A549 (cell line): ENCODE data around the gene GGCX. TPM values are rescaled to one million over a fixed set of nuclear protein-coding genes. Genes with fewer than 3 reads are reported as not detected.

ENCODE experiments used
- ATAC-seq, 2 experiments: fragments of 200-7000 bp in 1 of 2; fragments of >200 bp in 1 of 2; cut with Nextera tagmentation in 1 of 2; cut with Tn5 transposase in 1 of 2; 3 replicates each; pipeline versions ENCODE4 v1.8.0 to v1.9.1; 2018 to 2020; ENCODE audit warnings: mild to moderate bottlenecking in 1 of 2, moderate library complexity in 1 of 2
- CTCF ChIA-PET: fragments of 300-600 bp; sonication (Branson Sonifier 250); formaldehyde crosslinking; extraction: SDS; loops from one replicate; lab custom pipeline; 2021; ENCODE audit warnings: antibody characterized with exemption, inconsistent platforms; lab: Yijun Ruan, JAX
- POLR2A ChIA-PET: fragments of 350-600 bp; formaldehyde crosslinking; extraction: SDS; loops from one replicate; lab custom pipeline; 2021; ENCODE audit warnings: antibody characterized with exemption, inconsistent platforms; lab: Yijun Ruan, JAX
- DNase-seq, 2 experiments: peaks; one replicate each; pipeline versions ENCODE4 v3.0.0 to v3.0.0-alpha.2; 2011 to 2016; ENCODE audit warnings: low read depth in 1 of 2, low spot score in 1 of 2
- FAIRE-seq: peaks from 2 replicates; lab custom pipeline; 2011; peaks lifted over from hg19 to GRCh38; lab: Jason Lieb, UNC
- H3K27ac ChIP-seq, 2 experiments: fragments of >200 bp; sonication (Bioruptor Twin); formaldehyde crosslinking; 3 replicates each; pipeline ENCODE4 v1.5.1; 2016 to 2017
- H3K4me1 ChIP-seq: fragments of >200 bp; sonication (Bioruptor Twin); formaldehyde crosslinking; 3 replicates; pipeline ENCODE4 v1.6.1; 2016
- H3K4me2 ChIP-seq: fragments of >200 bp; sonication (Bioruptor Twin); formaldehyde crosslinking; 3 replicates; pipeline ENCODE4 v1.6.1; 2016
- H3K4me3 ChIP-seq: fragments of >200 bp; sonication (Bioruptor Twin); formaldehyde crosslinking; 3 replicates; pipeline ENCODE4 v1.5.1; 2016
- H3K9me3 ChIP-seq: fragments of >200 bp; sonication (Bioruptor Twin); formaldehyde crosslinking; 3 replicates; pipeline ENCODE4 v1.6.1; 2016
- CBX8 ChIP-seq: fragments of 200-600 bp; sonication (generic); IDR thresholded peaks from 2 replicates; pipeline ENCODE4 v1.6.1; 2016
- EHMT2 ChIP-seq: fragments of 200-600 bp; sonication (generic); IDR thresholded peaks from 2 replicates; pipeline ENCODE4 v1.6.1; 2016; ENCODE audit warnings: antibody characterized with exemption, low read depth, mild to moderate bottlenecking, moderate library complexity
- FOSB ChIP-seq: fragments of 250-450 bp; sonication (Bioruptor Pico); IDR thresholded peaks from 2 replicates; pipeline ENCODE4 v1.5.0; 2020; ENCODE audit warnings: mild to moderate bottlenecking, moderate library complexity
- FOXS1 ChIP-seq: fragments of 250-450 bp; sonication (Bioruptor Pico); IDR thresholded peaks from 2 replicates; pipeline ENCODE4 v1.5.0; 2020; ENCODE audit warnings: mild to moderate bottlenecking, moderate library complexity
- GATA3 ChIP-seq: IDR thresholded peaks from 2 replicates; pipeline ENCODE4 v1.6.1; 2012; ENCODE audit warnings: borderline replicate concordance
- HEYL ChIP-seq: fragments of 250-450 bp; sonication (Bioruptor Pico); IDR thresholded peaks from 2 replicates; pipeline ENCODE4 v1.8.0; 2021; ENCODE audit warnings: mild to moderate bottlenecking, moderate library complexity
- MAFK ChIP-seq: fragments of 450-650 bp; IDR thresholded peaks from 2 replicates; pipeline ENCODE4 v1.6.1; 2014; ENCODE audit not compliant: partially characterized antibody
- NR3C1 ChIP-seq: fragments of >200 bp; sonication (Bioruptor Twin); formaldehyde crosslinking; IDR thresholded peaks from 3 replicates; pipeline ENCODE4 v1.6.1; 2017
- RAD21 ChIP-seq, 2 experiments: fragments of >200 bp in 1 of 2; sonication (Bioruptor Twin) in 1 of 2; formaldehyde crosslinking in 1 of 2; IDR thresholded peaks in 1 of 2; conservative IDR thresholded peaks in 1 of 2; 2 replicates in 1 of 2; 3 replicates in 1 of 2; pipeline ENCODE4 v1.6.1; 2012 to 2018; ENCODE audit warnings: inconsistent platforms in 1 of 2
- ZNF302 ChIP-seq: fragments of 250-450 bp; sonication (Bioruptor Pico); IDR thresholded peaks from 2 replicates; pipeline ENCODE4 v1.9.0; 2021; ENCODE audit warnings: inconsistent platforms, mild to moderate bottlenecking, moderate library complexity
- ZSCAN20 ChIP-seq: fragments of 250-450 bp; sonication (Bioruptor Pico); IDR thresholded peaks from 2 replicates; pipeline ENCODE4 v1.8.0; 2022; ENCODE audit warnings: mild to moderate bottlenecking, moderate library complexity
- WGBS: methylation state at CpG from one replicate; pipeline ENCODE4 v1.1.6; 2017; ENCODE audit errors: missing lambda C conversion rate; 5-methylcytosine and 5-hydroxymethylcytosine counted together
- polyA plus RNA-seq, 4 experiments: library from polyadenylated mRNA; depleted of rRNA in 3 of 4; stranded (reverse); fragments of >200 nt; fragmentation: RNase III in 1 of 4; extraction: RNeasy Plus Mini Kit Qiagen cat#74134 plus additional on column Dnase treatment in 1 of 4; gene quantifications; 2 replicates in 3 of 4; 3 replicates in 1 of 4; pipeline ENCODE4 v1.2.3, GENCODE V29; 2011 to 2017
- small RNA-seq, 6 experiments: library from RNA; depleted of rRNA; stranded (forward); fragments of <200 nt; gene quantifications; one replicate each; pipeline ENCODE3, GENCODE V24; 2012
- TF ChIP-seq, protein P1 (sequence below): fragments of 250-450 bp; sonication (Bioruptor Pico); IDR thresholded peaks from 2 replicates; pipeline ENCODE4 v1.5.0; 2021; ENCODE audit warnings: mild to moderate bottlenecking, moderate library complexity, borderline replicate concordance
- TF ChIP-seq, protein P2 (sequence below): IDR thresholded peaks from 2 replicates; pipeline ENCODE4 v1.6.1; 2012

The GGCX gene
- polyA plus RNA-seq, 2 of the 4 experiments (the other 2 are of a cell fraction): 39.0 to 55.1 TPM

GRCh38 chr2:85497944-85498630 lies 63.2 kb downstream of the GGCX start:
- ChIA-PET POLR2A (interaction anchor here (1.2 kb wide), 1 partner anchor 41 kb away, joined by 5 read pairs; the partner anchor contains the start of gene MAT2A), CTCF (interaction anchor here (0.6 to 3.9 kb wide), 4 partner anchors 26 to 77 kb away, joined by 3 to 27 read pairs (median 7); no protein-coding TSS in a partner anchor)
- no peak overlapping the region for H3K4me3 ChIP-seq
- peaks cover 31% of the 10 kb centered on the region for H3K4me1 ChIP-seq
- no peak for TF ChIP-seq EHMT2
- peak; percentile 74; the same call in 1 of the 2 replicates for TF ChIP-seq ZSCAN20 (CRISPR knock-in tag)
- TF ChIP-seq HEYL (CRISPR knock-in tag): 0 out of 2 replicates have a peak, but pooled peaks have one; percentile 51
- 86% methylated on average over 4 of the region's 4 CpGs for WGBS
- DNase-seq (no peak), FAIRE-seq (no peak), ATAC-seq (no peak)
- H3K4me2 ChIP-seq: no peak overlapping the region
- peak overlapping the region; percentile 77 to 83 for H3K27ac ChIP-seq
- no peaks in the 10 kb centered on the region for H3K9me3 ChIP-seq

- no peak for TF ChIP-seq CBX8
- no peak for TF ChIP-seq GATA3
- TF ChIP-seq FOXS1 (CRISPR knock-in tag): no peak
- TF ChIP-seq, protein P1, sequence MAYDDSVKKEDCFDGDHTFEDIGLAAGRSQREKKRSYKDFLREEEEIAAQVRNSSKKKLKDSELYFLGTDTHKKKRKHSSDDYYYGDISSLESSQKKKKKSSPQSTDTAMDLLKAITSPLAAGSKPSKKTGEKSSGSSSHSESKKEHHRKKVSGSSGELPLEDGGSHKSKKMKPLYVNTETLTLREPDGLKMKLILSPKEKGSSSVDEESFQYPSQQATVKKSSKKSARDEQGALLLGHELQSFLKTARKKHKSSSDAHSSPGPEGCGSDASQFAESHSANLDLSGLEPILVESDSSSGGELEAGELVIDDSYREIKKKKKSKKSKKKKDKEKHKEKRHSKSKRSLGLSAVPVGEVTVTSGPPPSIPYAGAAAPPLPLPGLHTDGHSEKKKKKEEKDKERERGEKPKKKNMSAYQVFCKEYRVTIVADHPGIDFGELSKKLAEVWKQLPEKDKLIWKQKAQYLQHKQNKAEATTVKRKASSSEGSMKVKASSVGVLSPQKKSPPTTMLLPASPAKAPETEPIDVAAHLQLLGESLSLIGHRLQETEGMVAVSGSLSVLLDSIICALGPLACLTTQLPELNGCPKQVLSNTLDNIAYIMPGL (CRISPR knock-in tag): no peak
- no peak for TF ChIP-seq RAD21 (conservative IDR thresholded peaks at IDR 0.05 in 1 of 2, IDR thresholded peaks at IDR 0.05 in 1 of 2)
- no peak for TF ChIP-seq FOSB
- TF ChIP-seq MAFK: no peak
- TF ChIP-seq ZNF302 (CRISPR knock-in tag): no peak
- no peak for TF ChIP-seq NR3C1
- TF ChIP-seq, protein P2, sequence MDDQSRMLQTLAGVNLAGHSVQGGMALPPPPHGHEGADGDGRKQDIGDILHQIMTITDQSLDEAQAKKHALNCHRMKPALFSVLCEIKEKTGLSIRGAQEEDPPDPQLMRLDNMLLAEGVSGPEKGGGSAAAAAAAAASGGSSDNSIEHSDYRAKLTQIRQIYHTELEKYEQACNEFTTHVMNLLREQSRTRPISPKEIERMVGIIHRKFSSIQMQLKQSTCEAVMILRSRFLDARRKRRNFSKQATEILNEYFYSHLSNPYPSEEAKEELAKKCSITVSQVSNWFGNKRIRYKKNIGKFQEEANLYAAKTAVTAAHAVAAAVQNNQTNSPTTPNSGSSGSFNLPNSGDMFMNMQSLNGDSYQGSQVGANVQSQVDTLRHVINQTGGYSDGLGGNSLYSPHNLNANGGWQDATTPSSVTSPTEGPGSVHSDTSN: no peak
- TF ChIP-seq, all 56 proteins: peak for 0
- POLR2A ChIA-PET: no interaction called here
- peaks cover 22% of the 10 kb centered on the region for H3K4me1 ChIP-seq
- no peak overlapping the region for H3K4me3 ChIP-seq
- ATAC-seq: no peak
- H3K9me3 ChIP-seq: no peaks in the 10 kb centered on the region
- no peak overlapping the region for H3K4me2 ChIP-seq
- CTCF ChIA-PET: interaction anchor here (0.6 to 2.0 kb wide), 4 partner anchors 10 to 75 kb away, joined by 3 to 6 read pairs (median 5); no protein-coding TSS in a partner anchor
- no peak for FAIRE-seq
- WGBS: 93% methylated on average over 1 of the region's 1 CpG
- peak overlapping the region; percentile 17 to 27; a peak in 4 of 6 replicates for H3K27ac ChIP-seq
- no peak for DNase-seq
These were observed 64.9 kb downstream of the GGCX start for GRCh38 chr2:85496436-85496835.

Small RNA genes within 50 kb of the gene (small RNA-seq; reads per million reads assigned to genes)
- 0 reads per million in 6 experiments for gene RN7SL126P

Other genes starting within 250 kb of the GGCX start
- gene TGOLN2, start 233.5 kb downstream of the GGCX start, polyA plus RNA-seq (2011; rRNA removed): 159 and 177 TPM in 2 replicates
- 97.1 to 98.9 TPM (median 98.3 TPM) in 3 replicates for gene TGOLN2, start 233.5 kb downstream of the GGCX start, polyA plus RNA-seq (2017; fragmentation: RNase III; extraction: RNeasy Plus Mini Kit Qiagen cat#74134 plus additional on column Dnase treatment)
- gene RETSAT, start 207.0 kb downstream of the GGCX start, polyA plus RNA-seq (2011; rRNA removed): 51.6 and 52.3 TPM in 2 replicates
- 40.8 to 43.3 TPM (median 42.3 TPM) in 3 replicates for gene RETSAT, start 207.0 kb downstream of the GGCX start, polyA plus RNA-seq (2017; fragmentation: RNase III; extraction: RNeasy Plus Mini Kit Qiagen cat#74134 plus additional on column Dnase treatment)
- gene ELMOD3, start 206.7 kb downstream of the GGCX start, polyA plus RNA-seq (2011; rRNA removed): 29.9 and 31.9 TPM in 2 replicates
- 14.6 to 17.8 TPM (median 15.3 TPM) in 3 replicates for gene ELMOD3, start 206.7 kb downstream of the GGCX start, polyA plus RNA-seq (2017; fragmentation: RNase III; extraction: RNeasy Plus Mini Kit Qiagen cat#74134 plus additional on column Dnase treatment)
- gene CAPG, start 151.1 kb downstream of the GGCX start, polyA plus RNA-seq (2011; rRNA removed): 81.0 and 94.6 TPM in 2 replicates
- gene CAPG, start 151.1 kb downstream of the GGCX start, polyA plus RNA-seq (2017; fragmentation: RNase III; extraction: RNeasy Plus Mini Kit Qiagen cat#74134 plus additional on column Dnase treatment): 53.0 to 61.3 TPM (median 57.5 TPM) in 3 replicates
- gene SH2D6, start 142.8 kb downstream of the GGCX start, polyA plus RNA-seq (2011; rRNA removed): 1.3 and 1.8 TPM in 2 replicates
- 1.4 to 1.5 TPM (median 1.4 TPM) in 3 replicates for gene SH2D6, start 142.8 kb downstream of the GGCX start, polyA plus RNA-seq (2017; fragmentation: RNase III; extraction: RNeasy Plus Mini Kit Qiagen cat#74134 plus additional on column Dnase treatment)
- 1,024 and 1,329 TPM in 2 replicates for gene MAT2A, start 22.3 kb downstream of the GGCX start, polyA plus RNA-seq (2011; rRNA removed)
- gene MAT2A, start 22.3 kb downstream of the GGCX start, polyA plus RNA-seq (2017; fragmentation: RNase III; extraction: RNeasy Plus Mini Kit Qiagen cat#74134 plus additional on column Dnase treatment): 370 to 430 TPM (median 400 TPM) in 3 replicates
- gene VAMP8, start 16.1 kb upstream of the GGCX start, polyA plus RNA-seq (2011; rRNA removed): 38.3 and 41.1 TPM in 2 replicates
- 17.7 to 22.4 TPM (median 18.5 TPM) in 3 replicates for gene VAMP8, start 16.1 kb upstream of the GGCX start, polyA plus RNA-seq (2017; fragmentation: RNase III; extraction: RNeasy Plus Mini Kit Qiagen cat#74134 plus additional on column Dnase treatment)
- gene VAMP5, start 22.9 kb upstream of the GGCX start, polyA plus RNA-seq (2011; rRNA removed): 0.16 and 0.67 TPM in 2 replicates
- not detected in 3 replicates for gene VAMP5, start 22.9 kb upstream of the GGCX start, polyA plus RNA-seq (2017; fragmentation: RNase III; extraction: RNeasy Plus Mini Kit Qiagen cat#74134 plus additional on column Dnase treatment)
- gene RNF181, start 34.3 kb upstream of the GGCX start, polyA plus RNA-seq (2011; rRNA removed): 287 and 366 TPM in 2 replicates
- 182 to 199 TPM (median 189 TPM) in 3 replicates for gene RNF181, start 34.3 kb upstream of the GGCX start, polyA plus RNA-seq (2017; fragmentation: RNase III; extraction: RNeasy Plus Mini Kit Qiagen cat#74134 plus additional on column Dnase treatment)
- 8.5 and 14.0 TPM in 2 replicates for gene TMEM150A, start 41.2 kb upstream of the GGCX start, polyA plus RNA-seq (2011; rRNA removed)
- gene TMEM150A, start 41.2 kb upstream of the GGCX start, polyA plus RNA-seq (2017; fragmentation: RNase III; extraction: RNeasy Plus Mini Kit Qiagen cat#74134 plus additional on column Dnase treatment): 8.0 to 10.9 TPM (median 10.6 TPM) in 3 replicates
- gene C2orf68, start 50.6 kb upstream of the GGCX start, polyA plus RNA-seq (2011; rRNA removed): 48.3 and 57.4 TPM in 2 replicates
- 22.8 to 26.1 TPM (median 25.9 TPM) in 3 replicates for gene C2orf68, start 50.6 kb upstream of the GGCX start, polyA plus RNA-seq (2017; fragmentation: RNase III; extraction: RNeasy Plus Mini Kit Qiagen cat#74134 plus additional on column Dnase treatment)
- 90.4 and 103 TPM in 2 replicates for gene USP39, start 54.7 kb upstream of the GGCX start, polyA plus RNA-seq (2011; rRNA removed)
- gene USP39, start 54.7 kb upstream of the GGCX start, polyA plus RNA-seq (2017; fragmentation: RNase III; extraction: RNeasy Plus Mini Kit Qiagen cat#74134 plus additional on column Dnase treatment): 78.7 to 91.0 TPM (median 82.8 TPM) in 3 replicates
- not detected in 2 replicates for gene SFTPB, start 106.7 kb upstream of the GGCX start, polyA plus RNA-seq (2011; rRNA removed)
- 0.08 TPM in 1 of 3 replicates, not detected in the others for gene SFTPB, start 106.7 kb upstream of the GGCX start, polyA plus RNA-seq (2017; fragmentation: RNase III; extraction: RNeasy Plus Mini Kit Qiagen cat#74134 plus additional on column Dnase treatment)
- not detected in 2 replicates for gene GNLY, start 132.9 kb upstream of the GGCX start, polyA plus RNA-seq (2011; rRNA removed)
- gene GNLY, start 132.9 kb upstream of the GGCX start, polyA plus RNA-seq (2017; fragmentation: RNase III; extraction: RNeasy Plus Mini Kit Qiagen cat#74134 plus additional on column Dnase treatment): not detected in 3 replicates
- 1.8 and 2.6 TPM in 2 replicates for gene ATOH8, start 192.5 kb upstream of the GGCX start, polyA plus RNA-seq (2011; rRNA removed)
- gene ATOH8, start 192.5 kb upstream of the GGCX start, polyA plus RNA-seq (2017; fragmentation: RNase III; extraction: RNeasy Plus Mini Kit Qiagen cat#74134 plus additional on column Dnase treatment): 11.1 to 20.7 TPM (median 20.0 TPM) in 3 replicates